Right cardiac atrium (tissue), 5 donors: ENCODE data around the gene AJUBA. TPM values are rescaled to one million over a fixed set of nuclear protein-coding genes. Genes with fewer than 3 reads are reported as not detected.

Experiments used
- ATAC-seq, 2 donors: fragments of 200-7000 bp; cut with Tn5 transposase; one replicate each; pipeline versions ENCODE4 v1.8.0 to v1.9.1; 2020; ENCODE audit warnings: moderate library complexity in 2 of 2, mild to moderate bottlenecking in 1 of 2
- DNase-seq, 3 donors: peaks; one replicate each; pipeline ENCODE4 v3.0.0-alpha.2; 2020
- H3K27ac ChIP-seq: one replicate; pipeline ENCODE4 v1.5.1; 2013; ENCODE audit warnings: mild to moderate bottlenecking, low read length, control low read depth, moderate library complexity
- H3K27me3 ChIP-seq: one replicate; pipeline ENCODE4 v1.6.1; 2013; ENCODE audit not compliant: control insufficient read depth, insufficient read depth
- H3K4me1 ChIP-seq: one replicate; pipeline ENCODE4 v1.6.1; 2013; ENCODE audit warnings: low read length; ENCODE audit not compliant: control insufficient read depth, insufficient read depth
- H3K4me3 ChIP-seq: one replicate; pipeline ENCODE4 v1.5.1; 2013; ENCODE audit warnings: low read length, control low read depth
- H3K9me3 ChIP-seq: one replicate; pipeline ENCODE4 v1.6.1; 2013; ENCODE audit warnings: low read length; ENCODE audit not compliant: control insufficient read depth
- WGBS: extraction: QIAGEN DNeasy Blood & Tissue Kit; methylation state at CpG from one replicate; pipeline ENCODE4 v1.1.7; 2013; 5-methylcytosine and 5-hydroxymethylcytosine counted together
- intact Hi-C, 4 donors: fragments of 100-400 bp; cut with DNase I; formaldehyde crosslinking; loops; one replicate each; pipeline versions ENCODE4 v1.11.0 to v1.14.0; 2022 to 2023
- long read RNA-seq, 4 donors: library from polyadenylated mRNA; unstranded; transcript quantifications; one replicate each; pipeline ENCODE4 v2.0.0, GENCODE V29; 2020 to 2021
- polyA plus RNA-seq: library from polyadenylated mRNA; stranded (reverse); fragments of 200-250 nt; gene quantifications from one replicate; pipeline ENCODE4 v1.2.3, GENCODE V29; 2013
- total RNA-seq, 4 donors: library from RNA; stranded (reverse); fragmentation: NEBNext Ultra II Directional; extraction: Animal tissue kit (Norgen Biotek cat#: 25700); gene quantifications; one replicate each; pipeline ENCODE4 v1.2.1, GENCODE V29; 2021
- donor health status: healthy with polysubstance abuse.
- donor health status: DM: no; HTN: yes; CAD: no.
- donor health status: DM: no; HTN: no; CAD: no.
- donor health status: DM: no; HTN: yes; CAD: no; lungs with severe emphysema.
- donor health status: DM: yes; HTN: yes; CAD: no.

The AJUBA gene
- total RNA-seq, result 1 to 10 TPM; 5.7 to 6.9 (median 6.6) TPM
- polyA plus RNA-seq, result 4.8 TPM
- long read RNA-seq, donor 1, full-length matches to known transcripts, result 11 of 13 reads
- long read RNA-seq, donor 1, partial matches to known transcripts, result 1 of 13 reads
- long read RNA-seq, donor 1, other reads (novel, unspliced or antisense), result 1 of 13 reads
- long read RNA-seq, donor 2, full-length matches to known transcripts, result 1 of 4 reads
- long read RNA-seq, donor 2, partial matches to known transcripts, result 3 of 4 reads
- long read RNA-seq, donor 2, other reads (novel, unspliced or antisense), result 0 of 4 reads
- long read RNA-seq, donor 3, full-length matches to known transcripts, result 11 of 15 reads
- long read RNA-seq, donor 3, partial matches to known transcripts, result 0 of 15 reads
- long read RNA-seq, donor 3, other reads (novel, unspliced or antisense), result 4 of 15 reads
- long read RNA-seq, donor 4, full-length matches to known transcripts, result 2 of 5 reads
- long read RNA-seq, donor 4, partial matches to known transcripts, result 1 of 5 reads
- long read RNA-seq, donor 4, other reads (novel, unspliced or antisense), result 2 of 5 reads

DNA sequence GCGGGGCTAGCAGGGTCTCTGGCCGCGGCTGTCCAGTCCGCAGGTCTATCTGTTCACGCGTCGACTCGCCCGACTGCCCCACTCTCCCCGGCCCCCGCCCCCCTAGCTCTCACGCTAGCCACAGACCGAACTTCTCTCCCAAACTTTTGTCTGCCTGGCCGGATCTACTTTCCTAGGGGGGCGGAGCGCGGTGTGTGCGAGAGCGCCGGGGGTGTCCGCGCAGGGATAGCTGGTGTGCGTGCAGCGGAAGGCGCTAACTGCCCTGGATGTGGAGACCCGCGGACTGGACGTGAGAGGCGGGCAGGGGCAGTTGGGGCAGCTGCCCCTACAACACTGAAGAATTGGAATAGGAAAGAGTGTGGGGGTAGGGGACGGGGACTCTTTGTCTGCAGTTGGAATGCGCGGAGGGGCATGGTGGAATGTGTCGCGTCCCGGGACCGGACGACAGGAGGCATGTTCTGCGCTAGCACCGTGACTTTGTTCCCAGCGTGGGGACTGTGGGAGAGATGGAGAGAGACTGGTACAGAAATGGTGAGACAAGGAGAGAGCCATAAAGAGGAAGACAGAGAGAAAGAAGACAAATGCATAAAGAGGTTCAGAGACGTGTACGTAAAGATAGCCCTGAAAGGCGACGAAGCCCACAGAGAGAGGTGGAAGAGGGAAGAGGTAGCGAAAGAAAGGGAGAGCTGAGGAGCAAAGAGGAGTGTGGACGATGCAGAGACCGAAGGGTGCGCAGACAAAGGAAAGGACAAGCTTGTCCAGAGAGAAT, at the start of gene AJUBA:
Gene AJUBA, minus strand, starts transcription at position 75 of the 769 bp plus-strand sequence. CDS start 285 bp downstream, outside the sequence.
- H3K27me3 ChIP-seq, result no peaks in the 10 kb centered on the region
- no peaks in the 10 kb centered on the region for H3K4me1 ChIP-seq
- peak; percentile 85 to 86 for ATAC-seq
- under 1% methylated on average over 48 of the region's 48 CpGs for WGBS
- intact Hi-C loops, result no loop called here
- H3K27ac ChIP-seq, result peak within 1 kb of the TSS; percentile 89
- H3K9me3 ChIP-seq, result no peaks in the 10 kb centered on the region
- peak; percentile 92 to 97 (median 96) for DNase-seq
- peak within 1 kb of the TSS; percentile 57 for H3K4me3 ChIP-seq

DNA sequence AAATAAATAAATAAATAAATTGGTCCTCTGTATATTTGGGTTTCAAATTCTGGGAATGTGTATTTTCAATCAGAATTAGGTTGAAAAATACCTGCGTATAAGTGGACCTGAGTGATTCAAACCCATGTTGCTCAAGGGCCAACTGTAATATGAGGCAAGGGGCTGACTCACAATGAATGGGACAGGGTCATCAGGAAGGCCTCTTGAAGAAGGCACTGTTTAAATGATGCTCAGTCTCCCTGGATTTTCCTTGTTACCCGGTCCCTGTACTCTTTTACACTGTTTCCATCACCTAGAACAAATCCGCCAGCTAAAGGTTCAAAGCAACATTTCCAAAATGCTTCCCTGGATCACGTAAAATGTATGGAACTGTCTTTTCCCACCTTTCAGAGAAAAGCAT, 48.6 kb upstream of the AJUBA start:
- Histone ChIP-seq H3K9me3 (no peaks in the 10 kb centered on the region), H3K4me1 (peaks cover 8% of the 10 kb centered on the region), H3K27ac (no peak overlapping the region), H3K27me3 (no peaks in the 10 kb centered on the region), H3K4me3 (no peak overlapping the region)
- ATAC-seq (no peak), DNase-seq (no peak)
- 98% methylated on average over 4 of the region's 4 CpGs for WGBS
- intact Hi-C loops, result no loop called here

DNA sequence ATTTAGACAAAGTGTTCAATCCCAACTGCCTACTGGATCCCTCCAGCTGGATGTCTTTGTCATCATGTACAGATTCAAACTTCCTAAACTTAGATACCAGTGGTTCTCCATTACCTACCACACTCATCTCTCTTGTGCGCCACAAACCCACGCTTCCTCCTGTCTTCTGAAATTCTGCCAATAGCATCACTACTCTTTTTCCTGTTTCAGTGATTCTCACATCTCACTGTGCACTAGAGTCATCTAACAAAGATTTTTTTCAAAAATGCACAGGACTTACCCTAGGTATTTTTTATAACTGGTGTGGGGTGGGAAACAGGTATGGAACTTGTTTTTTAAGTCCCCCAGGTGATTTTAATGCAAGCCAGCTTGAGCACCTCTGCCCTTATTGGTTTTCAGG, 46.4 kb upstream of the AJUBA start:
- no peak for ATAC-seq
- WGBS, result 65% methylated on average over 2 of the region's 2 CpGs
- intact Hi-C loops, result no loop called here
- no peak overlapping the region for H3K27ac ChIP-seq
- H3K27me3 ChIP-seq, result no peaks in the 10 kb centered on the region
- peaks cover 7% of the 10 kb centered on the region for H3K4me1 ChIP-seq
- no peak for DNase-seq
- H3K9me3 ChIP-seq, result no peaks in the 10 kb centered on the region
- no peak overlapping the region for H3K4me3 ChIP-seq

DNA sequence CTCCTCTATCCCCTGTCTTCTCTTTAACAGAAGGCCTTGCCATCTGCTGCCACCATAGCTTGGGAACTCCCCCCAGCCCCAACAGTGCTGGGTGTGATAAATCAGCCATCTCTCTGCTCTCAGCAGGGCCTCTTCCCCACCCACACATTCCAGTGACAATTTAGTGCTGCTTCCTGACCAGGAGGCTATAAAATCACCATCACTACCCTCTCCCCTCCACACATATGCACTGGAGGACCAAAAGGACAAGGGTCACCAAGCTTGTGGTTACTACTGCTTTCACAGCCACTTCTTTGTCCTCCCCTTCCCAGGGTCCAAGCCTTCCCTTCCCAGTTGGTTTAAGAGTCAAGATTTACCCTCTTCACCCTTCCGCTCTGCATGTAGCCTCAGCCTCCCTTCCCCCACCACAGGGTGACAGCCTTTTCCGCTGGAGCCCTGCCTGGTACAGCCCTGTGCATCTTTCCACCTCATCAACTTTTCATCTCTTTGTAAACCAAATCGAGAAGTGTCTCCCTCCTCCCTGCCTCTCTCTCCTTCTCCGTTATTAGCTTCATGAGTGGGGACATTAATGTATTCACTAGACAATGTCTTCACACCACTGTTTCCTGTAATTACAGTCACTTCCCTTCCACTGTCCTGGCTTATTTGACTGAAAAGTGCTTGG, 42.9 kb upstream of the AJUBA start:
- ATAC-seq, result no peak
- 61% methylated on average over 4 of the region's 4 CpGs for WGBS
- intact Hi-C loops, result no loop called here

DNA sequence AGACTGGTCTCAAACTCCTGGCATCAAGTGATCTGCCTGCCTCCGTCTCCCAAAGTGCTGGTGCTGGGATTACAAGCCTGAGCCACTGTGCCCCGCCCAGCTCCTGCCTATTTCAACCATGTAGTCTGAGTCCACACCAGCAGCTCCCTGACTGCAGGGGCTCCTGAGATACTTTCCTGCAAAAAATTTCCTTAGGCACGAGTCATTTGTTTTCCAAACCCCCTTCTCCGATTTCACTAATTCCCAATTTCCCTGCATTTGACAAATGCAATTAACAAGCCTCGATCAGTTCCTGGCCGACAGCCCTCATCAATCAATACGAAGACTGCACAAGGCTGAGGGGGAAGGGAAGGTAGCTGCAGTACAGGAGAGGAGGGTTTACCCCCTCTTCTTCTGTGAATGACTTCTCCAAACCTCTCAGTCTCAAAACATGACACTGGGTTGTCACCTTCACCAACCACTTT, 42.3 kb upstream of the AJUBA start:
- H3K4me3 ChIP-seq, result no peak overlapping the region
- peaks cover 1% of the 10 kb centered on the region for H3K4me1 ChIP-seq
- H3K27me3 ChIP-seq, result no peaks in the 10 kb centered on the region
- intact Hi-C loops, result no loop called here
- whole genome bisulfite sequencing, result 65% methylated on average over 7 of the region's 7 CpGs
- H3K27ac ChIP-seq, result no peak overlapping the region
- ATAC-seq, result no peak
- no peak for DNase-seq
- H3K9me3 ChIP-seq, result no peaks in the 10 kb centered on the region

More for the DNA sequence above, 42.9 kb upstream of the AJUBA start:
- H3K4me1 ChIP-seq, result peaks cover 1% of the 10 kb centered on the region
- no peak overlapping the region for H3K4me3 ChIP-seq
- H3K9me3 ChIP-seq, result no peaks in the 10 kb centered on the region
- no peak for DNase-seq
- no peak overlapping the region for H3K27ac ChIP-seq
- no peaks in the 10 kb centered on the region for H3K27me3 ChIP-seq

DNA sequence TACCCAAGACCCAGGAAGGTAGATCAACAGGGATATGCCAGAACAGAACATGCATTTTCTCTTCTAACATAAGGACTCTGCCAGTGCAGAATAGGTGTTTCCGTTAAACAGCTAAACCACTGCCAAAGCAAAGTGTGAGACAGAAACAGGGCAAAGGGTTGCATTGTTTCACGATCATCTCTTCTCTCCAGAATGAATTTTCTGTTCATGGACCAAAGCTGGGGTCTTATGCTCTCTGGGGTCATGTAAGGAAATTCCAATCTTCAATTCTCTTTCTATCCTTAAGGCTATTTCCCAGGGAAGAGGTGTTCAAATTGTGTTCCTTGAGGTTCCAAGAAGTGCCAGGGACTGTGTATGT, 41.4 kb upstream of the AJUBA start:
- no peaks in the 10 kb centered on the region for H3K4me1 ChIP-seq
- no peak for DNase-seq
- H3K4me3 ChIP-seq, result no peak overlapping the region
- no peaks in the 10 kb centered on the region for H3K27me3 ChIP-seq
- intact Hi-C loops, result no loop called here
- no peak for ATAC-seq
- H3K27ac ChIP-seq, result no peak overlapping the region
- WGBS, result 95% methylated on average over 2 of the region's 2 CpGs
- H3K9me3 ChIP-seq, result no peaks in the 10 kb centered on the region

DNA sequence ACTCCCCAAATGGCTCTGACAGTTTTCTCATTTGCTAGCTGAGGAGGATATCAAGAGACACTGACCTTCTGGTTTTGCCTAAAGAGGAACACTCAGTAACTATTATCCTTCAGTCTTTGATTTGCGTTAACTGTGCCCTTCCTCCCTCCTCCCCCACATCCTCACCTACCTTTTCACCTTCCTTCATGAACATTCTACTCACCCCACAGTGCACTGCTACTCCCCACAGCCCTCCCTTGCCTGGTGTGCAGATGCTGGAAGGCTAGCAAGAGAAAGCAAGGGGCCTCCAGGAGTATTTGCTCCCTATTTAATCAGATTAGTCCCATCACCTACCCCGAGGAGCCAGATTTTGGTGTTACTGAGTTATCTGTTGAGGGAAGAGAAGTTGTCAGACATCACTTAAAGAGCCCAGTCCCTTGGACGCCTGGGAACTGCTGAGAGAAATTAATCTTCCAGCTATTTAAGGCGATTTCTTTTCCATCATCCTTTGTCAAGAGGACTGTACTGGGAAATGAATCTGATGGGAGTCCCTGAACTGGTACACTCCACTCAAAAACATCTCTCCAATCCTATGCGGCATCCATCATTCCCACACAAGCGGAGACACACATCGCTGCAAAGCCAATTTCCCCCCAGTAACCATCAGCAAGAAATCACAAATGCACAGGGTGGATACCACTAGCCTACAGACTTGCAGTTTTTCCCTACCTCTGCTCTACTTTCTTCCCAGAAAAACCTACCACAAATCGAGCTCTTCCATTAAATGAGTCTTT, 40.9 kb upstream of the AJUBA start:
- WGBS, result 76% methylated on average over 8 of the region's 8 CpGs
- Histone ChIP-seq H3K4me1 (no peaks in the 10 kb centered on the region), H3K27me3 (no peaks in the 10 kb centered on the region), H3K9me3 (no peaks in the 10 kb centered on the region), H3K27ac (no peak overlapping the region), H3K4me3 (no peak overlapping the region)
- DNase-seq (no peak), ATAC-seq (no peak)
- intact Hi-C loops, result no loop called here

DNA sequence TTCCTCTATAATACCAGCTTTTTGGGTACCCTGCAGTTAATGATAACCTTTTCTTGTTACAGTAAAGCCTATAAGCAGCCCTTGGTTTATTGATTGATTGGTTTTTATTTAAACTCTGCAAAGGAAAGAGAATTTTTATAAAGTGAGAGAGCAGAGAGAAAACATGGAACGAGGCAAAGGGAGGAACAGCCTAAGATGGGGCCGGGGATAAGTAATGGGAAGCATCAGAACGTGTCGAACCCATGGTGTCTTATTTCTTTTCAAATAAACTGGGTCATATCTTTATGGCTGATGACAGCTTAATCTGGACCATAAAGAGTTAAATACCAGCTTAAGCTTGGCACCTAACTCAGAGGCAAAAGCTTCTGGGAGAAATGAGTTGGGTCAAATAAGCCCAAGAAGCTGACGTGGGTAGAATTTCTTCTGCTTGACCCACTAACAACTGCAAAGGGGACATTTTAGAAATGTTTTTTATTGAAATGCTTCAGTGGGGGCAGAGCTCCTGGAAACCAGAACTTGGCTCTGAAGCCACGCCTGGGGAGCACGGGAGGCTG, 39.6 kb upstream of the AJUBA start:
- H3K4me1 ChIP-seq, result no peaks in the 10 kb centered on the region
- no peak overlapping the region for H3K4me3 ChIP-seq
- ATAC-seq, result no peak
- intact Hi-C loops, result no loop called here
- H3K9me3 ChIP-seq, result no peaks in the 10 kb centered on the region
- 54% methylated on average over 7 of the region's 7 CpGs for WGBS
- no peaks in the 10 kb centered on the region for H3K27me3 ChIP-seq
- no peak overlapping the region for H3K27ac ChIP-seq
- DNase-seq, result no peak

DNA sequence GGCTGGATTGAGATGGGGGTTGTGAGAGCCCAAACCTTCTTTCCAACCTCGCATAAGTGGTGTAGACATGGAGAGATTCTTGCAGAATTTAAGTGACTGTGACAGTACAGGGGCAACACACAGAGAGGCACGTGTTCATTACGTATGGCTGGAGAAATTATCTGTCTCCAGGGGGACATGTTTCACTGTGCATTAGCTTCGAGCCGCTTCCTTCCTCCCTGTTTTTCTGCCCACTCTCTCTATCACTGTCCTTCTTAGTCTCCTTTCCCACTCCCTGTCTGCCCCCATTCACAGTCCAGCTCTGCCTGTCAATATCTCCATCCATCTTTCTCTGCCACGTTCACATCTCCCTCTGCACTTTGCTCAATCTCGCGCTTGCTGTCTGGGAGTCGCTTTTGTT, 39.1 kb upstream of the AJUBA start:
- ATAC-seq (no peak), DNase-seq (no peak)
- Histone ChIP-seq H3K4me1 (no peaks in the 10 kb centered on the region), H3K27ac (no peak overlapping the region), H3K4me3 (no peak overlapping the region), H3K9me3 (no peaks in the 10 kb centered on the region), H3K27me3 (no peaks in the 10 kb centered on the region)
- intact Hi-C loops, result no loop called here
- 70% methylated on average over 9 of the region's 9 CpGs for WGBS
